Transverse colon (tissue), 4 donors: Measurements from ENCODE around the gene SECTM1. TPM values are rescaled to one million over a fixed set of nuclear protein-coding genes. Genes with fewer than 3 reads are reported as not detected.

Experiments
- DNase-seq: peaks from one replicate; pipeline ENCODE4 v3.0.0-alpha.2; 2019
- H3K27ac ChIP-seq, 4 donors: fragments of 200-600 bp; sonication (generic); 2 replicates each; pipeline ENCODE4 v1.5.1; 2016 to 2018; ENCODE audit warnings: inconsistent platforms in 4 of 4
- H3K27me3 ChIP-seq: fragments of 200-600 bp; sonication (generic); 2 replicates; pipeline ENCODE4 v1.5.1; 2017; ENCODE audit warnings: inconsistent platforms
- H3K36me3 ChIP-seq, 4 donors: fragments of 200-600 bp; sonication (generic); 2 replicates each; pipeline ENCODE4 v1.5.1; 2017 to 2019; ENCODE audit warnings: inconsistent platforms in 4 of 4
- H3K4me1 ChIP-seq, 4 donors: fragments of 200-600 bp; sonication (generic); 2 replicates each; pipeline ENCODE4 v1.5.1; 2017 to 2020; ENCODE audit warnings: inconsistent platforms in 4 of 4
- H3K4me3 ChIP-seq, 4 donors: fragments of 200-600 bp; sonication (generic); 1 replicate in 1 of 4; 2 replicates in 3 of 4; pipeline versions ENCODE4 v1.5.1 to v1.6.1; 2017 to 2019; ENCODE audit warnings: inconsistent platforms in 4 of 4
- H3K9me3 ChIP-seq, 2 donors: fragments of 200-600 bp; sonication (generic); 2 replicates each; pipeline ENCODE4 v1.5.1; 2017 to 2019; ENCODE audit warnings: inconsistent platforms in 2 of 2
- CTCF ChIP-seq, 5 experiments: fragments of 200-600 bp in 3 of 5; fragments of 450-650 bp in 2 of 5; sonication (generic) in 3 of 5; IDR thresholded peaks; 1 replicate in 2 of 5; 2 replicates in 3 of 5; pipeline ENCODE4 v1.5.1; 2016 to 2017; ENCODE audit warnings: antibody characterized with exemption in 5 of 5, inconsistent platforms in 3 of 5, mild to moderate bottlenecking in 2 of 5, moderate library complexity in 1 of 5
- EP300 ChIP-seq: sonication (generic); formaldehyde crosslinking; IDR thresholded peaks from one replicate; pipeline ENCODE4 v1.6.1; 2017; ENCODE audit warnings: antibody characterized with exemption, low read depth
- POLR2A ChIP-seq: fragments of 450-650 bp; IDR thresholded peaks from one replicate; pipeline ENCODE4 v1.6.1; 2016; ENCODE audit warnings: antibody characterized with exemption, mild to moderate bottlenecking, moderate library complexity
- POLR2AphosphoS5 ChIP-seq, 3 donors: sonication (generic); formaldehyde crosslinking; IDR thresholded peaks; one replicate each; pipeline ENCODE4 v1.6.1; 2016; ENCODE audit warnings: antibody characterized with exemption in 3 of 3
- WGBS, 2 donors: methylation state at CpG; one replicate each; pipeline ENCODE4 v1.1.5; 2018; ENCODE audit warnings: low coverage in 1 of 2; 5-methylcytosine and 5-hydroxymethylcytosine counted together
- in situ Hi-C, 4 donors: fragments of 200-750 bp; cut with MboI; loops; one replicate each; pipeline versions ENCODE4 v1.15.0 to v1.15.1; 2017; ENCODE audit warnings: low sequenced_read_pairs in 3 of 4, low pct_ligation_motif_present in 1 of 4, low pct_unique_long_range_greater_than_20kb in 1 of 4
- intact Hi-C: fragments of 100-400 bp; cut with DNase I; formaldehyde crosslinking; loops from one replicate; pipeline ENCODE4 v1.15.1; 2023; ENCODE audit warnings: low total_unique reads
- total RNA-seq, 4 donors: library from RNA; depleted of rRNA; stranded (reverse); fragments of >200 nt; gene quantifications; one replicate each; pipeline ENCODE4 v1.1.0, GENCODE V29; 2016

The SECTM1 gene
- total RNA-seq, 4 donors from 2014 or later, result 5.8 to 127 (median 107) TPM

GRCh38 chr17:82294064-82294773 lies 39.3 kb downstream of the SECTM1 start:
- no peak for TF ChIP-seq CTCF (IDR thresholded peaks at IDR 0.05)
- TF ChIP-seq POLR2AphosphoS5 (IDR thresholded peaks at IDR 0.05), result peak in 1 of 3 donors; percentile 12
- WGBS, 2 donors, result 69 to 71% methylated on average over 14 to 15 of the region's 15 CpGs
- DNase-seq, result no peak
- Histone ChIP-seq H3K9me3 (no peaks in the 10 kb centered on the region), H3K27me3 (no peaks in the 10 kb centered on the region), H3K27ac (peak overlapping the region; percentile 95 to 99 (median 98)), H3K4me3 (peak overlapping the region in 2 of 4 donors; percentile 31 to 74), H3K4me1 (peaks cover 44 to 62% (median 57%) of the 10 kb centered on the region in 4 donors), H3K36me3 (no peaks in the 10 kb centered on the region)
- in situ Hi-C loops, result no loop called here
- intact Hi-C loops, result no loop called here

GRCh38 chr17:82292251-82293154 lies 41.1 kb downstream of the SECTM1 start:
- Histone ChIP-seq H3K36me3 (no peaks in the 10 kb centered on the region), H3K27me3 (no peaks in the 10 kb centered on the region), H3K27ac (peak overlapping the region; percentile 95 to 99 (median 98)), H3K4me1 (peaks cover 35 to 63% (median 54%) of the 10 kb centered on the region in 4 donors), H3K9me3 (no peaks in the 10 kb centered on the region), H3K4me3 (peak overlapping the region; percentile 69 to 91 (median 78))
- WGBS, 2 donors, result 3 to 40% methylated on average over 3 to 78 of the region's 86 CpGs
- TF ChIP-seq POLR2A (peak; percentile 97), EP300 (no peak), POLR2AphosphoS5 (IDR thresholded peaks at IDR 0.05) (peak; percentile 97 to 98 (median 97)), CTCF (IDR thresholded peaks at IDR 0.05) (no peak)
- peak; percentile 97 for DNase-seq
- intact Hi-C loops (no loop called here), in situ Hi-C loops (no loop called here)

- H3K27me3 ChIP-seq, result no peaks in the 10 kb centered on the region
- peak overlapping the region; percentile 69 to 91 (median 78) for H3K4me3 ChIP-seq
- H3K27ac ChIP-seq, result peak overlapping the region; percentile 95 to 99 (median 98)
- no peak for TF ChIP-seq POLR2A
- no peak for TF ChIP-seq CTCF (IDR thresholded peaks at IDR 0.05)
- no peak for TF ChIP-seq POLR2AphosphoS5 (IDR thresholded peaks at IDR 0.05)
- no peak for TF ChIP-seq EP300
- H3K36me3 ChIP-seq, result no peaks in the 10 kb centered on the region
- 73 to 85% methylated on average over 11 to 19 of the region's 19 CpGs for WGBS, 2 donors
- H3K9me3 ChIP-seq, result no peaks in the 10 kb centered on the region
- peaks cover 27 to 63% (median 51%) of the 10 kb centered on the region in 4 donors for H3K4me1 ChIP-seq
- DNase-seq, result no peak
- in situ Hi-C loops, result no loop called here
- intact Hi-C loops, result no loop called here
These were observed 41.9 kb downstream of the SECTM1 start for GRCh38 chr17:82291582-82292250.
